DND-41 (cell line): ENCODE data around the gene ERC1.

Experiments
- CTCF ChIP-seq: IDR thresholded peaks from 2 replicates; pipeline ENCODE4 v1.5.1; 2012; ENCODE audit warnings: borderline replicate concordance, low read length, moderate library complexity, mild to moderate bottlenecking; ENCODE audit not compliant: poor library complexity, severe bottlenecking; ENCODE audit errors: extremely low read depth
- EZH2 ChIP-seq: IDR thresholded peaks from 3 replicates; pipeline ENCODE4 v1.6.1; 2012; ENCODE audit warnings: borderline replicate concordance, low read depth, mild to moderate bottlenecking, moderate library complexity, low read length, inconsistent platforms; ENCODE audit not compliant: severe bottlenecking

DNA sequence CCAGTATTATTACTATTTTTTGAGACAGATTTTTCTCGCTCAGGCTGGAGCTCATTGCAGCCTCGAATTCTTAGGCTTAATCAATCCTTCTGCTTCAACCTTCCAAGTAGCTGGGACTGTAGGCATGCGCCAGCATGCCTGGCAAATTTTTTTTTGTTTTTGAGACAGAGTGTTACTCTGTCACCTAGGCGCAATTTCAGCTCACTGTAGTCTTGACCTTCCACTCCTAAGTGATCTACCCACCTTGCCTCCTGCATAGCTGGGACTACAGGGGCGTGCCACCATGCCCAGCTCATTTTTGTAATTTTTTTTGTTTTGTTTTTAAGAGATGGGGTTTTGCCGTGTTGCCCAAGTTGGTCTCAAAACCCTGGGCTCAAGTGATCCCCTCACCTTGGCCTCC, 15.2 kb downstream of the ERC1 start:
- TF ChIP-seq CTCF (no peak), EZH2 (no peak)
